SW 1271 (cell line): ENCODE data around the gene IL21.
"Not testable (repeated sequence)": the region's sequence is repeated elsewhere in the genome, so short reads cannot be mapped to it uniquely, and the experiment has no call there.

Source experiments
- DNase-seq, 2 experiments: peaks; one replicate each; lab custom pipeline; 2025; lab: John Stamatoyannopoulos, UW

Gene IL21

DNA sequence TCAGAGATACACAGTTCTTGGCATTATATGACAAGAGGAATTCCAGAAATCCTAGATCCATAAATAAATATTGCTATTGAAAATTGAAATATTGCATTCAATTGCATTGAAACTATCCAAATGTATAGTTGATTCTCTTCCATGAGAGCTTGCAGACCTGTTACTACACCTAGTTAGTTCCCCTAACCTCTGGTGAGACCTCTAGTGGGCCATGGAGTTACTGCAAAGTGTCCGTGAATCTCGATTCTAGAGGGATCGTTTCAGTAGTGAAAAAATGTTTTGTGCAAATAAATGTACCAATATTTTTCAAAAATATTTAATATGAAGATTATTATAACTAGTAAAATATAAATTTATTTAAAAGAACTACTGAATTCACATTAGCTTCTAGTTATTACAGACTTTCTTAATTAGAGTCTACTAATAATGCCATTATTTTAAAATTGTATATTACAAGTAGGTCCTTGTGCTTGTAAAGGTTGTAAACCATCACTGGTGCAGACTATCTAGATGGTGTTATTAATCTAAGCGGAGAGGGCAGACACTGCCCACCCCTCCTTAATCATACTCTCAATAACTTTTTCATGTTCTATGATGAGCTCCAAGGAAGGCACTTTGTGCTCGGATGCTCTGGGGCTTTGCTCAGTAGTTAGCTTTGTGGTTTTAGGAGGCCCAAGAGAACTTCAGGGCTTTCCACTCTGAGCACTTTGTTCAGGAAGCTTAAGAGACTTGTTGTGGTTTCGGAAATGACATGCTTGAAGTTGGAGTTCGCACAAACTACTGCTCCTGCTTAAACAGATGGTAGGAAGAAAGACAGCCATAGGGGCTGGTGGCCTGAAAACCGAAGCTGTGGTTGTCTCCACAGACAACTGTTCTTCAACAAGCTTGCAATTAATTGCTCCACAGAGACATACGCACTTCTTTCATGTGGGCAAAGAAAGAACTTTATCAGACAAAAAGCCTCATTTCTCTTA is 42.8 kb downstream of the IL21 start:
- peak in 1 of 2 experiments; percentile 36 for DNase-seq

DNA sequence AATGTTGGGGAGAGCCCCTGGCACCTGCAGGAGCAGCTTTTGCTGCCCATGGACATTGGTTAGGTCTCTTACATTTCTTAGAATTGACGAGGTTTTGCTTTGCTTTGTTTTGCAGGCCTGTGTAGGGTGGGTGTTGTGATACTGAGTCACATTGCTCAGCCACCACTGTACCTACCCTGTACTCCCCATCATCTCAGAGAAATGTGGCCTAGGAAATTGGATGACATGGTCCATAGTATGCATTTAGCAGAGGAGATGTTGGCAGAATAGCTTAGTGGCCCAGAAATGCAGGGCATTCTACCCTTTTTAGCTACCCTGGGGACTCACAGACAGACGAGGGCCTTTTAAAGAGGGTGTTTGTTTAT is 43.7 kb downstream of the IL21 start:
- no peak for DNase-seq

DNA sequence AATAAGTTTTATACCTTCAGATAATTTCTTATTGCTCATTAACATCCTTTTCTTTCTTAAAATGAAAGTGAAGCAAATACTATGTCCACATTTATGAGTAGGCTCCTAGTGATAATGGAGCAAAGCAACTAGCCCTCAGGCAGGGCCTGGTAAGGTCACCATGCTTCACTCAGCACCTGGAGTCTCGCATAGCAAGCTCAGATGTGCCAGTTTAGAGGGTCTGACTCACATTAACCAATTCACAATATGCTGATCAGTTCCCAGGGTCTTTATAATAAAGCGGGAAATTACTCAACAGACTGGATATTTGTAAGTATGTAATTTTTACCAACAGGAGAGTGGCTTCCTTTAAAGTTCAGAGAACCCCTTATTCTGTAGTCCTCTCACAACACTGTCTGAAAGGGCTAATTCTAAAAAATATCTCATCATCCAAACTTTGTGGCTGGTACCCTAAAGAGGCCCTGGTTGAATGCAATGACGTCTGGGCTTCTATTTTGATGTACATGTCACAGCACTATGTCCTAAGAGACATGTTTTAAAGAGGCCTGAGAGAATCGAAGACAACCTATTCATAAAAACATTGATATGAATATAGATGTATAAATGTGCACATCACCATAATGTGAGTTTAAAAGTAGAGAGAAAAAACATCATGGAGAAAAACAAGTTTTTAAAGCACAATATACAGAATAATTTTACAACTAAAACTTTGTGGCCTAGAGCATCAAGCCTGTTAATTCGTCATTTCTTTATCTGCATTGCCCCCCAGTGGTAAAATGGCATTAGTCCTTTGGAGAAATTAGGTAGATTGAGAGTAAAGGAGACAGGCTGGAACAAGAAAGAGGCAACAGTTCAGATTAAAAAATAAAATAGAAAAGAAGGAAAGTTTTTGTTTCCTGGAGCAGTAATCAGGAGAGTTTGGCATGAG is 44.3 kb downstream of the IL21 start:
- DNase-seq: peak in 1 of 2 experiments; percentile 29

DNA sequence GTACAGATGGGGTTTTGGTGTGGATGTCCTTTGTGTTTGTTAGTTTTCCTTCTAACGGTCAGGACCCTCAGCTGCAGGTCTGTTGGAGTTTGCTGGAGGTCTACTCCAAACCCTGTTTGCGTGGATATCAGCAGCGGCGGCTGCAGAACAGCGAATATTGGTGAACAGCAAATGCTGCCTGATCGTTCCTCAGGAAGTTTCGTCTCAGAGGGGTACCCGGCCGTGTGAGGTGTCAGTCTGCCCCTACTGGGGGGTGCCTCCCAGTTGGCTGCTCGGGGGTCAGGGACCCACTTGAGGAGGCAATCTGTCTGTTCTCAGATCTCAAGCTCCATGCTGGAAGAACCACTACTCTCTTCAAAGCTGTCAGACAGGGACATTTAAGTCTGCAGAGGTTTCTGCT is 46.5 kb downstream of the IL21 start:
- DNase-seq: not testable (repeated sequence)

DNA sequence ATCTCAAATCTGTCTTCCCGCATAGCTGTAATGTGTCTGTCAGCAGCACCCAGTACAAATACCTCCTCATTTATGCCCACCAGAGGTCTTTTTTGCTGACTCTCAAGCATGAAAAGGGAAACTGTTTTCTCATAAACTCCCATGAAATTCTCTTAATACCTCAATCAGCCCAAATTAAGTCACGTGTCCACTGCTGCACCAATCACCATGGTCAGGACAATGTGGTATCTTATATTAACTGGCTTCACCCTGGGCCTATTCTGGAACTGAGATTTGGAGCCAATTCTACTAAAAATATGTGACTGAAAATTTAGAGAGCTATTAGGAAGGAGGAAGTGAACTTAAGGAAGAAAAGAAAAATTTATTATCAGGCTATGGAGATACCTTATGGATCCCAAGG is 58.4 kb downstream of the IL21 start:
- no peak for DNase-seq
